HT1080 (cell line): ENCODE data around the gene DLG4. TPM values are rescaled to one million over a fixed set of nuclear protein-coding genes. Genes with fewer than 3 reads are reported as not detected.

Source experiments
- DNase-seq: peaks from one replicate; pipeline ENCODE4 v3.0.0-alpha.2; 2015; ENCODE audit warnings: low read depth
- total RNA-seq: library from RNA; depleted of rRNA; stranded (reverse); fragments of >200 nt; shearing (Covaris generic); gene quantifications from 2 replicates; pipeline ENCODE4 v1.2.3, GENCODE V29; 2014

Gene DLG4
- total RNA-seq, 1 experiment from 2014 or later = 14.2 TPM

DNA sequence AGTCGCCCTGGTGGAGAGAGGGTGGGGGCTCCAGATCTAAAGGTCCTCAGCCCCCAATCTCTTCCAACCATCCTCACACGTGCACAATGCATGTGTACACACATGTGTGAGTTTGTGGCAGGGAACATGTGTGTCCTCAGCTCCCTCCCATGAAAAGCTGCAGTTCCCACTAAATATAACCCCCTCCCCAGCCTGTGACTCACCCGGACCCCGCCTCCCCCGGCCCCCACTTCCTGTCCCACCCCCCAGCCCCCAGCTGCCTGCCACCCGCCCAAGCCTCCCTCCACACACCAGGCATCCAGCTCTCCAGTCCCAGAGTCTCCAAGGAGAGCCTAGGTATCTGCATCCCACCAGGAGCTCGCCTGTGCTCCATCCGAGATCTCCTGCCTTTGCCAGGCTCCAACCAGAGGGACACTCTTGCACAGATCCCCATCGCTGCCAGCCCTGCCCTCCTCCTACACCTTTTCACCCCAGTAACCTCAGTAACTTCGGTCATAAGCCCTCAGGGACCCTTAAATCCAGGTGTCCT lies 3.9 kb downstream of the DLG4 start:
- DNase-seq = peak; percentile 44

DNA sequence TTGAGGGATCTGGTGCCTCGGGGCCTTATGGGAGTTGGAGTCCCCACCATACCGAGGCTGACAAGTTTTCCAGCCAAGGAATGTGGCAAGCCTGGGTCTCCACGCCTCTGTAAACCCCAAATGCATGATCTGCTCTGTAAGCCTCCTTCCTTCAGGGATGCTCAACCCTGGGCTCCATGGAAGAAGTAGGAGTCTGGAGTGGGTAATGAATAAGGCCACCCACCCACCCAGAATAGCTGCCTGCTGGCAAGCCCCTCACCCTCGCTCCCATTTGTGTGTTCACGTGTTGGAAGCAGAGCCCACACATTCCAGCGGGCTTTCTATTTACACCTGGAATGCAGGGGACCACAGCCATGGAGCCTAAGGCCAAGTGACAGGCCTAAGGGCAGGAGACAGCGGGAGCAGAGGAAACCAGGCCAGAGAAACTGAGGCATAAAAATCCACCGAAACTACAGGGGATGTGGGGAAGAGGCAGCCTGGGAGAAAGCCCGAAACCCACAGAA lies 4.4 kb downstream of the DLG4 start:
- no peak for DNase-seq

DNA sequence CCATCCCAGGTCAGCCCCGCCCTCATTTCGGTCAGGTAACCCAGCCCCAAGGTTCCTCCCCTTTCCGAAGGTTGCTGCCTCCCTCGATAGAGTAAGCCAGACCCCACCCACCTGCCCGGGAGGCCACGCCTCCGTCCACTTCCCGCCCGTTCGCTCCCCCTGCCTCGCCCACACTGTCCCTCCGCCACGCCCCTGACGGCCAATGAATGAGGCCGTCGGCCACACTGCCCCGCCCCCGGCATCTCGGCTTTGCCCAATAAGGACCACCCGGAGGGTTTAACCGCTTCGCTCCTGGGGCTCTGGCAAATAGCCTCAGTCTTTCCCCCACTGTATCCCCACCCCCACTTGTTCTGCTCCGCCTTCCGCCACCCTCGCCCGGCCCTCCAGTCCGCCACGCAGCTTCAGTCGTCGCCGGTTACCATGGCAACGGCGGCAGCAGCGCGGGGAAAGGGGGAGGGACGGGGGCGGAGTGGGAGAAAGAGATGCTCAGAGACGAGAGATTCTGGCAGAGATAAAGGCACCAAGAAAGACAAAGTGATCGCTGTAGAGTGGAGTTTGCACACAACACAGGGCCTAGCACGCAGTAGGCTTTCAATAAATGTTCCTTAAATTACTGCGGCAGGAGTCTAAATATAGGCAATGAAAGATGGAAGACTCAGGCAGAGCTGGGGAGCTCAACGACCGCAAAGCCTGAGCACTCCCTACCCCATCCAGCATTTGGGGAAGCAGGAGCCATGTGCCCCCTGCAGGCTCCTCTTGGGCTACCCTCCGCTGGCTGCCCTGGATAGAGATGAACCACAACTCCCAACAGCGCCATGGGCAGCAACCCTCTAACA lies 5.1 kb downstream of the DLG4 start:
- DNase-seq = peak; percentile 94

DNA sequence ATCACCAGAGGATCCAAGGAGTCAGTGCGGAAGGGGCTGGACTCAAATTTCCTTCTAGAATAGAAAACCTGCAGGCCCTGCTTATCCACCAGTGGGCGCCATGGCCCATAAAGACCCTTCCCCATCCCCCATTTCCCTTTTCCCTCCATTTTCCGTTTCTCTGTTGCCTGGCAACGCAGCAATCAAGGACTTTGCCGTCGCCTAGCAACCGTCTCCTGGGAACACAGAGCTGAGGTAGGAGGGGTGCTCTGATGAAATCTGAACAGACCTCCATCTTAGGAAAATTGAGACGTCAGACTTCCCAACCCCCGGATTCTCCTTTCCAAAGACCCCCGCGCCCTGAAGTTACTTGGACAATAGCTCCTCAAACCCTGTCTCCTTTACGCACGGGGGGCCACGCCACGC lies 5.7 kb downstream of the DLG4 start:
- DNase-seq = peak; percentile 75

DNA sequence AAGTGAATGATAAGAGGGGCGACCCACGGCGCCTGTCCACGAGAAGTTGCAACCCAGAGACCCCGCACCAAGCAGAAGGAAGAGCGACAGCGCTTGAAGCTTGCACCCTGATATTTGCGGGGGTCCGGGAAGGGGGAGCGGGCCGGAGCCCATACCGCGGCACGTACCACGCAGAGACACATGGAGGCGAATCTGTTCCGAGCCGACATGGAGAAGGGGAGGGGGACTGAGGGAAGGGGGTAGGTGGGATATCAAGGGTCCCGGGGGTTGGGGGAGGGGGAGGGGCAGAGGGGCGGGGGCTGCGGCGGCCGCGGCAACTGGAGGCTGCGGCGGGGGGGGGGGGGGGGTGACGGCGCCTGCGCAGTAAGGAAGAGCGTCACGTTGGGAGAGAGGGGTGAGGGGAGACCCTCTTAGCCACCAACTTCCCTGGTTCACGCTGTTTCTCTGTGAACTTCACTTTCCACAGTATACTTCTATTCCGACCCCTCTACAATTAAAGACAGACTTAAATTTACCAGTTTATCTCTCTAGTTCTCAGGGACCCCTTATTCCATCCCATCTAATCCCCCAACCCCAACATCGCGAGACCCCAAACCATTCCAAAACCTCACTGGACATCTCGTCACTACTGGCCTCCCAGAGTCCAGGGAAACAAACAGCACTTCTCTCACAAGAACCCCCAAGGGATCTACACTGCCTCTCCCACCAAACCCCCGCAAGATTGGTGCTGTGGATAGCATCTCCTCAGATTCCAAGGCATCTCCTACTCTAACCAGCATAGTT lies 8.0 kb downstream of the DLG4 start:
- no peak for DNase-seq

DNA sequence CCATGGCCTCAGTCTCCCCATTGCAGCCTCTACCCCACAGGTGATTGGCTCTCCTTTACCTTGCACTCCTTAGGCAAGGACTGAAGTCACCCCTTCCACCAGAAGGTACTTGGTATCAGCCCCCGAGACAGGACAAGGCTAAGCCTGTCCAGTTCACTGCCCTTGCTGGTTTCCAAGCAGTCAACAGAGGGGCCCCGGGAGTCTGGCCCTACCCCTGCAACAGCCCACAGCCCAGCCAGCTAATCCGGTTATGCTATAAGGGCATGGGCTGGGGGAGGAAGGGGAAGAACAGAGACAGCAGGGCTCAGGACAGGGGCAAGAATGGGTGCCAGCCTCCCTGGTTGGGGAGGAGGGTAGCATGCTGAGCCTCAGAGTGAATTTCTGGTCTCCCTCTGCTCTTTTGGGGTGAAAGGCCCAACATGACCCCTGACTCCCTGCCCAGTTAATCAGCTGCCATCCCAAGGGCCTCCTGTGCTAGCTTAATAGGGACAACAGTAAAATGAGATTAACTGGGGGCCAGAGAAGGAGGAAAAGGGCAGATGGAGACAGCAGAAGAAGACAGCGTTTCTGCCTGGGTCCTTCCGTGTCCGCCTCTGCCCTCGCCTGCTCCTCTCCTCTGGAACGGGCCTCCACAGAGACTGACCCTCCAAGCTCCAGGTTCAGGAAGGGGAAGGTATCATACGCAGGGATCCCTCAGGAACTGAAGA lies 10.7 kb downstream of the DLG4 start:
- DNase-seq = no peak

DNA sequence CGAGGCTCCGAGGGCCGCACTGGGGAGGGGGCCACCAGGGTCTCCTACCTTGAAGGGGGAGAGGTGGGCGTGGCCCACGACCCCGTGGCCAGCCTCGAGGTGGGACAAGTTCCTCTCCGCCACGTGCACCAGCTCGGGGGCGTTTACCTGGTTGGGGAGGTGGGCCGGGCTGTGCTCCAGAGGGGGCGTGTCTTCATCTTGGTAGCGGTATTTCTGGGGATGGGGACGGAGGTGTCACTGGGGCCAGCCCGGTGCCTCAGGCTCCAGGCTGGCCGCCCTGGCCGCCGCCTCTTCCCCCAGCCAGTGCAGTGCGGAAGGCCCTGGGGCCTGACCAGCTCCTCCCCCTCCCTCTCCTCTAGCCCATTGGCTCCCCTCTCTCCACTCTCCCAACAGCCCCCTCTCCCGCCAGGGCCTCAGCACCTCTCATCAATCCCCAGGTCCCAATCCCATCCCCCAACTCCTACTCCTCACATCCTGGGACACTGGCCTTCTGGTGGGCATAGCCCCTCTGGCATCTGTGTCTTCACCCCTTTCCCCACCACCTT lies 11.5 kb downstream of the DLG4 start:
- no peak for DNase-seq

DNA sequence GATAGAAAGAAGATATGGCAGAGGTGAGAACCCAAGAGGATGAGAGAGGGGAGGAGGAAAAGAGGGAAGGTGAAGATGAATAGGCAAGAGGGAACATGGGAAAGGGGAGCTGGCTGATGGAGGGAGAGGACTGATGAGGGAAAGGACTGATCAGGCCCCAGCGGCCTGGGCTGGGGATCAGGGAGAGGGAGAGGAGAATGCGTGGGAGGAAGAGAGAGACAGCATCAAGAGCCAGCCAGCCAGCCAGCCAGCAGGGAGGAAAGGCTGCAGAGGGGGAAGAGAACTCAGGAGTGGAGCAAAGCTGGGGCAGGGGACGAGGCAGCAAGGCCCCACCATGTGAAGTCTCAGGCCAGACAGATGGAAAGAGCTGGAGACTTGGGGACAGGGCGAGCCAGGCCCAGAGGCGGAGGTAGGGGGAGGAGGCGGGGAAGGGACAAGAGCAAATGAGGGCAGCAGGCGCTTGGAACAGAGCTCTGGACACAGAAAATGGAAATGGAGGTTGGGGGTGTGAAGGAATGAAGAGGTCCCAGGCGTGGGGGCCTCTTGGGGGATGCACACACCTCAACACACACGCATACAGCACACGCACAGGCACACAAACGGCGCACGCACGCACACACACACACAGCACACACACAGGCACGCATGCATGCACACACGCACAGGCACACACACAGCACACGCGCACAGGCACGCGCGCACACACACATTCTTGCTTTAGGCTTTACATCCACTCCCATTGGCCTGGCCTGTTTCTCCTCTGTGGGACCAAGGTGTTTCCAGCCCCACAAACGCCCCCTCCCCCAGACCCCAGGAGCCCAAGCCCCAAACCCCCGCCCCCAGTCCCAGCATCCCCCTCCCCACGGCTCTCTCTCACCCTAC lies 12.3 kb downstream of the DLG4 start:
- no peak for DNase-seq

DNA sequence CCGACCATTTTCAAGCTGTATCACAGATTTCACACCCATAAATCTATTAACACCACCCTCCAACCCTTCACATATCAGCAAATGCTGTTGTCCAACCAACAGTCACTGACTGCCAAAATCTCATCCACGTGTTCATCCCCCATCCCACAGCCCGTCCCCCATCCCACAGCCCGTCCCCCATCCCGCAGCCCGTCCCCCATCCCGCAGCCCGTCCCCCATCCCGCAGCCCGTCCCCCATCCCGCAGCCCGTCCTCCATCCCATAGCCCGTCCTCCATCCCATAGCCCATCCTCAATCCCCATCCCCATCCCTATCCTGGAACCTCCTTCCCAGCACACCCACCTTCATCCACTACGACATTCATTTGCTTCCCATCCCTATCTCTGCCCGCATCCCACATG lies 14.1 kb downstream of the DLG4 start:
- no peak for DNase-seq

DNA sequence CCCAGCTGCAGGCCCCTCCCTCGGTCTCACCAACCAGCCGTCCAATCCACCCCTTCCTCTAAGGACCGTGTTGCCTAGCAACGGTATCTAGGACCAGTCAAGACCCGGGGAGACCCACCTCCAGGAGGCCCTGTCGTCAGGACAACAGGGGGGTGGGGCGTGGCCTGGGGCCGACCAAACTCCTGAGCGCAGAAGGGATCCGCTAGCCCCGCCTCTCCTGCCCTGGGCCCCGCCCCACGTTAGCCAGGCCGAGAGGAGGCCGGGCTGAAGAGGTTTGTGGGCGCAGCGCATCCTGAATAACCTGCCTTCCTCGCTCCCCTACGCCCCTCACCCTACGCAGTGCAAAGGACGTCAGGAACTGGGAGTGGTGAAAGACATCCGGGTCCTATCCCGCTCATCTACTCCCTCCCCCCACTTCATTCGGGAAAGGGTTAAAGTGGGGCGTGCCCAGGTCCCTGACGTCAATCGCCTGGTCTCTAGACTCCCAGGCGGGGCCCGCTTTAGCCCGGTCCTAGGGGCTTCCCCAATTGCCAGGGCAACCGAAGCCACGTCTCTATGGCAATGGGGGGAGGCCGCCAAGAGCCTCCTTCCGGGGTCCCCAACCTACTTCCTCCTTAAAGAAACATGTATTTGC lies 14.7 kb downstream of the DLG4 start:
- DNase-seq = no peak

DNA sequence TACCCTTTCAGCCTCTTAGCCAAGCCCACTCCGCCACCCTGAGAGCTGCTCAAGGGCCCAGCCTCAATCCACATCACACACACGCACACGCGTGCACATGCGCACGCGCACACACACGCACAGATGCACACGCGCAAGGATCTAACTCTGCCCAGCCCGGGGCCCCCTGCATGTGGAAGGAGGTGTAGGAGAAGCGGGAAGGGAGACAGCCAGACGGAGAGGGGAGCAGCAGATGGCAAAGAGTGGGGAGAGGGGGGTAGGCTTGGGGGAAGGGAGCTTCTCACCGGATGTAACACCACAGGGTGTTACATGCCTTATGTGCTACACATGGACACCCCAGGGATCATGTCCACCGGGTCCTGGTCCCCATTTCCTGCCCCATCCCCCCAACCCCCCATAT lies 15.3 kb downstream of the DLG4 start:
- no peak for DNase-seq

DNA sequence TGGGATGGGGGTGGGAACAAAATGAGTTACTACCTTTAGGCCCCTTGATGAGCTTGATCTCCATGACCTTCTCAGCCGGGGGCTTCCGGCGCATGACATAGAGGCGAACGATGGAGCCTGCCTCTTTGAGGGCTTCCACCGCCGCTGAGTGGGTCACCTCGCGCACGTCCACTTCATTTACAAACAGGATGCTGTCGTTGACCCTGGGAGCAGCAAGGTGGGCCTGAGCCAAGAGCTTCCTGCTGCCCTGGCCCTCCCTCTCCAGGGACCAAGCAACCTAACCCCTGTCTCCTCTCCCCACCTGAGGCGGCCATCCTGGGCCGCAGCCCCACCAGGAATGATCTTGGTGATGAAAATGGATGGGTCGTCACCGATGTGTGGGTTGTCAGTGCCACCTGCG lies 16.2 kb downstream of the DLG4 start:
- no peak for DNase-seq

DNA sequence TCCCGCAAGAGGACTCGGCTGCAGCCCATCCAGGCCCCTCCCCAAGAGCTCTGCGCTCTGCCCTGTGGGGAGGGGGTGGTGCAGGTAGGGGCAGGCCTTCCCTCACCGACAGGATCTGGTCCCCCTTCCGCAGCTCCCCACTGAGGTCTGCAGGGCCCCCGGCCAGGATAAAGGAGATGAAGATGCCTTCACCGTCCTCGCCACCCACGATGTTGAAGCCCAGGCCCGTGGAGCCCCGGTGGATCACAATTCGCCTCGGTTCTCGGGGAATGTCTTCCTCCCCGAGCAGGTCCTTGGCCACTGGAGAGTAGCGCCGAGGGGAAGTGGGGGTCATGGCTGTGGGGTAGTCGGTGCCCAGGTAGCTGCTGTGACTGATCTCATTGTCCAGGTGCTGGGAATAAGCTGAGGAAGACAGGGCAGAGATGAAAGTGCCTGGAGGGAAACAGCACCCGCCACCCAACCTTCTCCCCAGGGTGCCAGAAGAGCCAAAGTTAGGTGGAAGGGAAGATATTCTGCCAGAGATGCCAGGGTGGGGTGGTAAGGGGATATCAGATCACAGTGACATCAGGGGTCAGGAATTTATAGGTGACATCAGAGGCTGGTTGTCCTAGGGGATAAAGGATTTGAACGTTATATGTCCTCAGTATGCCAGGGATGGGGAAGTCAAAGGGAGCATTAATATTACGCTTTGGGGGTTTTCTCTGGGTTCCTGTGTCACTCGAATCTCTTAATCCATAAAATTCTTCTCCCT lies 22.8 kb downstream of the DLG4 start:
- DNase-seq = no peak

DNA sequence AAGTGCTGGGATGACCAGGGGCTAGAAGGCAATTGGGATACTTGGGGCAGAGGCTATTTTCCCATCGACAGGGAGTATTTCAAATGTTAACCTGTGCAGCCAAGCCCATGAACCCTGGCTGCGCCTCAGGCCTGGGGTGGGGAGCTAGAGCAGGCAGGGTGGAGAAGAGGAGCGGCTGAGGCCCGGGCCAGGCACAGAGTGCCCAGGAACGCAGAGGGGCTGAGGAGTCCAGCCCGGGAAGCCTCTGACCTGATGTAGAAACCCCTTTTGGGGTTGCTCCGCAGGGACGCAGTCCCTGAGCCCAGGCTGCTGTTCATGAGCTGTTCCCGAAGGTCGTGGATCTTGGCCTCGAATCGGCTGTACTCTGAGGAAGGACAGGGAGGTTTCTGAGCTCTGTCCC lies 23.7 kb downstream of the DLG4 start:
- no peak for DNase-seq

DNA sequence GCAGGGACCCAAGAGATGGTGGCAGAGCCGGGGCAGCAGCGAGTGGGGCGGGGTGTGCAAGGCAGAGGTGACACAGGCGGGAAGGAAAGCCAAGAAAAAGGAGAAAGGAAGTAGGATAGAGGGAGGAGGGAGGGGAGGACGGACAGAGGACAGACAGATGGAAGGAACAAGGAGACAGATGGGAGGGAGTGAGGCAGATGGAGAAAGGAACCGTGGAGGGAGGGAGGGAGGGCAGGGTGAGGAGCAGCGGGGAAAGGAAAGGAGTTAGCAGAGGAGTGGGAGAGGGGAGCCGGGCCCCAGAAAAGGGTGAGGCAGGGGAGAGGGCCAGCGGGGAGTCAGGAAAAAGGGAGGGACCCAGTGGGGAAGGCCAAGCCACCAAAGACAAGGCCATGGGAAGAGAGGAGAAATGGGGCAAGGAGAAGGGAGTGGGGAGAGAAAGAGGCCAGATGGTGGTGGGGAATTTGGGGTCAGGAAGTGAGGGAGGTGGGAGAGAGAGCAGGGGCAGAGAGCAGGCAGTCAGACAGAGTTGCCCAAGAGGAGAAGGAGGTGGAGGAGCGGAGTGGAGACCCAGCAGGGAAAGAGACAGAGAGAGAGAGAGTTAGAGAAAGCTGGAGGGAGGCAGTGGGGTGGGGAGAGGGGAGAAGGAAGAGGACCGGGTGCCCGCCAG lies 27.2 kb downstream of the DLG4 start:
- no peak for DNase-seq

DNA sequence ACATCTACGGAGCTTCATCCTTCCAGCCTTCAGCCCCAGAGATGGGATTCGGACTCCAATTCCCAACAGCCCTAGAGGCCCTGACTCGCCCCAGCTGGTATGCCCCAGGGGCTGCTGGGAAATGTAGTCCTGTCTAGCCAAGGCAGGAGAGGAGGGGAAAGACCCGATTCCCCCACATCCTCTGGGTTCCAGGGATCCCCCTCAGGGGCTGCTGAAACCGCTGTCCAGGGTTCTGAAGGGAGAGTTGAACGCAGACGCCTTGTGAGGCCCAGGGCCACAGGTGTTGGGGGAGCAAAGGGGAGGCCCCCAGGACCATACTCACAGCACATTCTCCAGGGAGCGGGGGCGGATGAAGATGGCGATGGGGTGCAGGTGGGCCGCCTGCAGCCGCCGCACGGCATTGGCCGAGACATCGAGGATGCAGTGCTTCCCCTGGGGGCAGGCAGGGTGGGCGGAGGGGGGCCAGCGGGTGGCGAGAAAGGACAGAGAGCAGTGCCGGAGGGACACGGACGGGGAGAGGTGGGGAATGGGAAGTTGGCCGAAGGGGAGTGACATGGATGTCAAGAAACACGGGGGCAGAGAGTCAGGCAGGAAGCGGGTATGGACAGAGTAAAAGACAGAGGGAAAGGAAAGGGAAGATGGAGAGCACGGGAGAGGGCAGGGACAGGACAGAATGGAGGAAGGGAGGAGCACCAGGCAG lies 27.9 kb downstream of the DLG4 start:
- no peak for DNase-seq

DNA sequence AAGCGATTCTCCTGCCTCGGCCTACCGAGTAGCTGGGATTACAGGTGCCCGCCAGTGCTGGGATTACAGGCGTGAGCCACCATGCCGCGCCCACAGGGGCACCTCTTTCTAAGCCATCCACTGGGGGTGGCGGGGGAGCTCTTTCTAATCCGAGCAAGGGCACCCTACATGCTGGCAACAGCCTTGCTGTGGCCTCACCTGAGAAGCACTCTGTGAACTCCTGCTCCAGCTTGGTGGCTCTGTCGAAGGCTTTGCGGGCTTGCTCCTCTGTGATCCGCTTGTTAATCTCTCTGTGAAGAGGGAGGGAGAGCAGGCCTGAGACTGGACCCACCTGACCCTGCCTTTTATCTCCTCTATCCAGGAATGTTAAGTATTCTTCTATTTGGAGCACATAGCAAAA lies 28.6 kb downstream of the DLG4 start:
- DNase-seq = no peak
